ENCODE data around the gene C3orf20.

DNA sequence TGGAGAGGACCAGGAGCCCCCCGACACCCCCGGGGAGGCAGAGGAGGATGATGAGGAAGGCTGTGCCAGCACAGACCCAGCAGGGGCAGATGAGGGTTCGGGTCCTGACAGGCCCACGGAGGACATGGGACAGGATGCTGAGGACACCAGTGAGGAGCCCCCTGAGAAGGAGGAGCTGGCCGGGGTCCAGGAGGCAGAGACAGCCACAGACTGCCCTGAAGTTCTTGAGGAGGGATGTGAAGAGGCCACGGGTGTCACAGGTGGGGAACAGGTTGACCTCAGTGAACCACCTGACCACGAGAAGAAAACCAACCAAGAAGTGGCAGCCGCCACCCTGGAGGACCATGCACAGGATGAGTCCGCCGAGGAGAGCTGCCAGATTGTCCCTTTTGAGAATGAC is 144.7 kb downstream of the C3orf20 start:
- TF ChIP-seq POLR2A (IDR thresholded peaks at IDR 0.05) (no peak), CTCF (IDR thresholded peaks at IDR 0.05) (no peak)

Data from esophagus squamous epithelium (tissue), 4 donors.